Right lobe of liver (tissue), 6 donors: ENCODE measurements around the gene LIX1. TPM values are rescaled to one million over a fixed set of nuclear protein-coding genes. Genes with fewer than 3 reads are reported as not detected.
"Not testable (repeated sequence)": the region's sequence is repeated elsewhere in the genome, so short reads cannot be mapped to it uniquely, and the experiment has no call there.

ENCODE experiments used
- ATAC-seq, 4 donors: fragments of 200-7000 bp; cut with Tn5 transposase; one replicate each; pipeline ENCODE4 v1.9.1; 2020; ENCODE audit warnings: mild to moderate bottlenecking in 4 of 4, moderate library complexity in 4 of 4
- DNase-seq, 3 donors: peaks; one replicate each; pipeline ENCODE4 v3.0.0-alpha.2; 2020
- H3K27ac ChIP-seq, 3 donors: fragments of 200-600 bp; one replicate each; pipeline ENCODE4 v1.8.0; 2022
- H3K27me3 ChIP-seq, 2 donors: fragments of 200-600 bp; one replicate each; pipeline ENCODE4 v1.8.0; 2022
- H3K36me3 ChIP-seq, 4 donors: fragments of 200-600 bp; sonication (generic) in 1 of 4; one replicate each; pipeline versions ENCODE4 v1.5.1 to v1.8.0; 2017 to 2022; ENCODE audit warnings: control low read depth in 1 of 4
- H3K4me1 ChIP-seq, 4 donors: fragments of 200-600 bp; sonication (generic) in 1 of 4; one replicate each; pipeline versions ENCODE4 v1.5.1 to v1.8.0; 2017 to 2022; ENCODE audit warnings: control low read depth in 1 of 4
- H3K4me3 ChIP-seq, 3 donors: fragments of 200-600 bp; one replicate each; pipeline ENCODE4 v1.8.0; 2022
- H3K9me3 ChIP-seq, 4 donors: fragments of 200-600 bp; sonication (generic) in 1 of 4; one replicate each; pipeline versions ENCODE4 v1.5.1 to v1.8.0; 2017 to 2022; ENCODE audit warnings: control low read depth in 1 of 4
- CTCF ChIP-seq, 4 donors: fragments of 200-600 bp in 3 of 4; fragments of 450-650 bp in 1 of 4; IDR thresholded peaks; one replicate each; pipeline versions ENCODE4 v1.5.1 to v1.8.0; 2016 to 2022; ENCODE audit warnings: antibody characterized with exemption in 4 of 4, mild to moderate bottlenecking in 2 of 4
- POLR2A ChIP-seq: fragments of 450-650 bp; IDR thresholded peaks from one replicate; pipeline ENCODE4 v1.6.1; 2017; ENCODE audit warnings: antibody characterized with exemption, mild to moderate bottlenecking
- WGBS: methylation state at CpG from one replicate; pipeline ENCODE4 v1.1.6; 2018; ENCODE audit warnings: low coverage, low lambda C conversion rate; ENCODE audit not compliant: insufficient coverage; ENCODE audit errors: missing lambda C conversion rate; 5-methylcytosine and 5-hydroxymethylcytosine counted together
- intact Hi-C, 2 donors: fragments of 100-400 bp; cut with DNase I; formaldehyde crosslinking; loops; one replicate each; pipeline versions ENCODE4 v1.11.2 to v1.14.1; 2022
- total RNA-seq, 6 experiments: library from RNA; depleted of rRNA in 2 of 6; stranded (reverse); fragments of >200 nt in 2 of 6; fragmentation: NEBNext Ultra II Directional in 3 of 6; extraction: Animal tissue kit (Norgen Biotek cat#: 25700) in 3 of 6; gene quantifications; one replicate each; pipeline versions ENCODE4 v1.1.0 to v1.2.4, GENCODE V29; 2016 to 2023
- donor health status: DM: no; HTN: yes; CAD: no.
- donor health status: DM: no; HTN: no; CAD: no.
- donor health status: DM: no; HTN: no; CAD: no.
- donor health status: DM: no; HTN: yes; CAD: no.
- donor health status: DM: no; HTN: yes; CAD: no.

LIX1 gene
- total RNA-seq, 6 experiments from 2014 or later = not detected

GRCh38 chr5:97182571-97183099 lies 40.2 kb upstream of the LIX1 start:
- no peaks in the 10 kb centered on the region for H3K27me3 ChIP-seq
- peak overlapping the region; percentile 71 to 83 (median 71) for H3K4me3 ChIP-seq
- H3K27ac ChIP-seq = peak overlapping the region; percentile 84 to 96 (median 89)
- TF ChIP-seq POLR2A (no peak), CTCF (IDR thresholded peaks at IDR 0.05) (no peak)
- no peaks in the 10 kb centered on the region for H3K9me3 ChIP-seq
- DNase-seq (no peak), ATAC-seq (peak in 3 of 4 donors; percentile 0 to 15 (median 3))
- peaks cover 0 to 10% (median 3%) of the 10 kb centered on the region in 4 donors for H3K36me3 ChIP-seq
- under 1% methylated on average over 12 of the region's 12 CpGs for WGBS
- intact Hi-C loops = no loop called here
- peaks cover 0 to 15% (median 7%) of the 10 kb centered on the region in 4 donors for H3K4me1 ChIP-seq

- peaks cover 0 to 16% (median 7%) of the 10 kb centered on the region in 4 donors for H3K36me3 ChIP-seq
- no peak for TF ChIP-seq POLR2A
- no peak for TF ChIP-seq CTCF (IDR thresholded peaks at IDR 0.05)
- intact Hi-C loops = no loop called here
- H3K27ac ChIP-seq = peak overlapping the region in 1 of 3 donors; percentile 96
- no peak for ATAC-seq
- peaks cover 0 to 15% (median 7%) of the 10 kb centered on the region in 4 donors for H3K4me1 ChIP-seq
- H3K9me3 ChIP-seq = no peaks in the 10 kb centered on the region
- no peak for DNase-seq
- 68% methylated on average over 4 of the region's 4 CpGs for WGBS
- peak overlapping the region; percentile 71 to 83 (median 71) for H3K4me3 ChIP-seq
- no peaks in the 10 kb centered on the region for H3K27me3 ChIP-seq
Measured at GRCh38 chr5:97181856-97182545, 39.6 kb upstream of the LIX1 start.

GRCh38 chr5:97179457-97179856 lies 37.0 kb upstream of the LIX1 start:
- H3K4me1 ChIP-seq, H3K27me3 ChIP-seq, H3K4me3 ChIP-seq, intact Hi-C loops, H3K9me3 ChIP-seq, ATAC-seq, DNase-seq, H3K27ac ChIP-seq: not testable (repeated sequence)
- 64% methylated on average over 3 of the region's 3 CpGs for WGBS
- H3K36me3 ChIP-seq = peaks cover 0 to 42% (median 21%) of the 10 kb centered on the region in 4 donors

- Histone ChIP-seq H3K9me3 (no peaks in the 10 kb centered on the region), H3K27ac (no peak overlapping the region), H3K4me3 (no peak overlapping the region), H3K4me1 (no peaks in the 10 kb centered on the region), H3K27me3 (no peaks in the 10 kb centered on the region), H3K36me3 (peaks cover 0 to 88% (median 39%) of the 10 kb centered on the region in 4 donors)
- intact Hi-C loops = no loop called here
- ATAC-seq = no peak
- TF ChIP-seq CTCF (IDR thresholded peaks at IDR 0.05) (no peak), POLR2A (no peak)
- DNase-seq = no peak
Measured at GRCh38 chr5:97172227-97172626, 29.8 kb upstream of the LIX1 start.

- Histone ChIP-seq H3K27ac (no peak overlapping the region), H3K4me3 (no peak overlapping the region), H3K9me3 (no peaks in the 10 kb centered on the region), H3K27me3 (no peaks in the 10 kb centered on the region), H3K36me3 (peaks cover 0 to 87% (median 34%) of the 10 kb centered on the region in 4 donors), H3K4me1 (no peaks in the 10 kb centered on the region)
- 73% methylated on average over 3 of the region's 3 CpGs for WGBS
- intact Hi-C loops = no loop called here
- DNase-seq (no peak), ATAC-seq (peak in 1 of 4 donors; percentile 62)
- TF ChIP-seq POLR2A = no peak
- TF ChIP-seq CTCF (IDR thresholded peaks at IDR 0.05) = no peak
Measured at GRCh38 chr5:97171703-97172102, 29.3 kb upstream of the LIX1 start.
